Skin of body (tissue), 2 donors: ENCODE measurements around the gene ADCY2. TPM values are rescaled to one million over a fixed set of nuclear protein-coding genes. Genes with fewer than 3 reads are reported as not detected.

Source experiments
- DNase-seq: peaks from one replicate; lab custom pipeline; 2025; lab: John Stamatoyannopoulos, UW
- total RNA-seq: library from RNA; depleted of rRNA; stranded (reverse); fragments of >200 nt; gene quantifications from one replicate; pipeline ENCODE4 v1.2.3, GENCODE V29; 2014

Gene ADCY2
- total RNA-seq, 1 donor from 2014 or later: 6.9 TPM

- DNase-seq: no peak
Measured at GRCh38 chr5:7779019-7780005, 383.4 kb downstream of the ADCY2 start.

GRCh38 chr5:7781899-7782298 lies 386.0 kb downstream of the ADCY2 start:
- no peak for DNase-seq

DNA sequence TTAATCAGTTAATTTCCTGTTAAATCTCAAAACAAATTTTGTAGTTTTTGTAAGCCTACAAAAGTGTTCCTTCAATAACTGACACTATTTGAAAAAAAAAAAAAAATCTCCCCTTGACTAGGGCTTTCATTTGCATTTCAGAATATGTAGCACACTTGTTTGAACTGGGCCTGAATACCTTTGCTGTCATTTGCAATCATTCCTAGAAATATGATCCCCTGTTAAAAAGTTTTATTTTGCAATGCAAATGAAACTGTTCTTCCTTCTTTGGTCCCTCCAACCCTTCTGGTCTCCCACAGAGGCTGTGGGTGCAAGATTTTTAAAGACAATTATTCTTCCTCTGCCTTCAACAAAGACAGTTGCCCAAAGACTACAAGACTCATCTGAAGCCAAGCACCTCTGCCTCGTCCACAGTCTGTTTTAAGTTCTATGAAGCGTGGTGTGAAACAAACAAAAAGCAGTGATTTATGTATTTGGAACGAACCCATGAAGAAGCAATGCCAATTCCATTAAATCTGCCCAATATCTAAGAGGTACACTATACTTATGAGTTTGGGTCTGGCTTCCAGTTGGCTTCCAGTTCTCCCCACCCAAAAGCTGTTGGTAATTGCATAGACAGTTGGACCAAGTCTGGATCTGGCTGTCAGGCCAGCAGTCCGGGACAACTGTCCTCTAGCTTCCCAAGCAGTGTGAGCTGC lies 388.9 kb downstream of the ADCY2 start:
- DNase-seq: no peak

DNA sequence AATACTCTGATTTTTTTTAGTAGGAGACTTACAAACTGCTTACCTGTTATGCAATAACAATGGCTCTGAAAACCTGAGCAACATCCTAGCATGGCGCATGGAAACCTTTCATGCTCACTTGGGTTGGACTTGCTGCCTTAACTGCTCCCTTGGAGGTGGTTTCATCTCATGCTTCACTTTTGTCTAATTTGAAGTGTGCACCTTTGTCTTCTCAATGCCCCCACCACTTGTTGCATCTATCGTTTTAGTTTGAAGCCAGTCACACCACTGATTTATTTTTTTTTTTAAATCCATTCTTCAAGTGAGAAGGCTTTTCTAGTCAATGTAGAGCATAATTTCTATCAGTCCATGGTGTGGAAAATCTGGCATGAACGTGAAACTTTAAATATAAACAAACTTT lies 391.8 kb downstream of the ADCY2 start:
- no peak for DNase-seq

GRCh38 chr5:7789567-7789966 lies 393.6 kb downstream of the ADCY2 start:
- no peak for DNase-seq

GRCh38 chr5:7793895-7794294 lies 398.0 kb downstream of the ADCY2 start:
- no peak for DNase-seq

- DNase-seq: no peak
Measured at GRCh38 chr5:7794311-7794710, 398.4 kb downstream of the ADCY2 start.

- DNase-seq: no peak
Measured at GRCh38 chr5:7794823-7795222, 398.9 kb downstream of the ADCY2 start.

GRCh38 chr5:7795306-7795705 lies 399.4 kb downstream of the ADCY2 start:
- DNase-seq: no peak

GRCh38 chr5:7801891-7802614 lies 406.1 kb downstream of the ADCY2 start:
- DNase-seq: no peak

- DNase-seq: no peak
Measured at GRCh38 chr5:7802855-7803254, 406.9 kb downstream of the ADCY2 start.

DNA sequence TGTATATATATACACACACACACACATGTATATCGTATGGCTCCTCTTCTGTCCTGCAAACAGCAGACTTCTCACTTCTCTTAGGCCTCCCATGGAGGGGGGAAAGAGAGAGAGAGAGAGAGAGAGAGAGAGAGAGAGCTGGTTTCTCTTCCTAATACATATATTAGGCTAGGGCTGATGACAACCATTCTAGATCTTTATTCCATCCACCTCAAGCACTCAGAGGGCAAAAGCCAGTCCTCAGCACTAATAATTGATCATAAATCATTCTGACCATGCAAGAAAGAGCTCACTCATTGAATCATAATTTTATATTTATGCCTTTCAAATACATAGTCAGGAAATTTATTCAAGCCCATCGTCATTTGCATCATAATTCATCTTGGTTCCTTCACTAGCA lies 408.0 kb downstream of the ADCY2 start:
- no peak for DNase-seq

DNA sequence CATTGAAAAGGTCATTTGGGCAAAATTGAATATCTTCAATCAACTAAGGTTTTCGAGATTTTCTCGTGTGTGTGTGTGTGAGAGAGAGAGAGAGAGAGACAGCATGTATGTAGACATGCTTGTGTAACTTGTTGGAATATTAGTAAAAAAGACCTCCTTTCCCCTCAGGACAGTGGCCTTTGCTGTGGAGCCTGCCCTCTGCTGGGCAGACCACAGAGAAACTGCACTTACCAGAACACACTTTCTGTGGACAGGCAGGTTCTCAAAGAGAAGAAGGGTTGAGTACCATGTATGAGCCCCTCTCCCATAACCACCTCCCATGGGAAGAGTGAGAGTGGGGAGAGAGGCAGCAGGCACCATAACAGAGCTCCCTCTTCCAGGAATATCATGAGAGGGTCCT lies 409.4 kb downstream of the ADCY2 start:
- no peak for DNase-seq

- no peak for DNase-seq
Measured at GRCh38 chr5:7808998-7809397, 413.1 kb downstream of the ADCY2 start.

- no peak for DNase-seq
Measured at GRCh38 chr5:7811715-7812114, 415.8 kb downstream of the ADCY2 start.

- no peak for DNase-seq
Measured at GRCh38 chr5:7813007-7813406, 417.1 kb downstream of the ADCY2 start.

GRCh38 chr5:7813576-7813975 lies 417.6 kb downstream of the ADCY2 start:
- no peak for DNase-seq

DNA sequence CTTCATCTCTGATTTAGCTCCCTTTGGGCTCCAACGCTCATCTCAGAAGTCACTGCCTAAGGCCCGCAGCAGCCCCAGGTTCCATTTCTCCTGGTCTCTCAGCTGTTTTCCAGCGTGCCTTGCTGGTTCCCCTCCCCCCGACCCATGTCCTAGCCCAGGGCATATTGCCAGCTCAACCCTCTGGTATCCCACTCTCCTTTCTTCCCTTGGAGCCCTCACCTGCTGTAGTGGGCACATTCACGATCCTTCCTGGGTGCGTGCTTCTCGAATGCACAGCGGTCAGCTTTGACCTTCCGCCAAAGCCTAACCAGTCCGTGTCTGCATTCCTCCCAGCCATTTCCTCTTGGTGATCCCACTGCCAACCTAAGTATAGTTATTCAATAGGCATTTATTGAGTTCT lies 418.9 kb downstream of the ADCY2 start:
- DNase-seq: no peak

DNA sequence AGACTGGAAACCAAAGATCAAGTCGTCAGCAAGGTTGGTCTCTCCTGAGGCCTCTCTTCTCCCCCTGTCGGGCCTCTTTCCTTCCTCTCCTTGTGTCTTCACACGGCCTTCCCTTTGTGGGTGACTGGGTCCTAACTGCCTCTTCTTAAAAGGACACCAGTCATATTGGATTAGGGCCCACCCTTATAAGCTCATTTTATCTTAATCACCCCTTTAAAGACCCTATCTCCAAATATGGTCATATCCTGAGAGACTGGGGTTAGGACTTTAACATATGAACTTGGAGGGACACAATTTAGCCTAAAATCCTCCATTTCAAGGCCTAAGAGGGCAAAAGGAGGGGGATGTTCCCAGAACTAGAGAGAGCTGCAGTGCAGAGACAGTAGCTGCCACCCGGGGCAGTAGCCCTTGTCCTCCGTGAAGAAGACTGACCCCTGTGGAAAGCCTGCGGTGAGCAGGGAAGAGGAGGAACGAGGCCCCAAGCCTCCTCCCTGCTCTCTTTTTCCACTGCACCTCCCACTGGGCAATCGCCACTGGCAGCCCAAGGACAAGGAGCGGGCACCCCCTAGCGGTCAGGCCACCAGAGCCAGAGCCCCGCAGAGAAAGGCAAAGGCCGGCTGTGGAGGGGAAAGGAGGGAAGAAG lies 420.1 kb downstream of the ADCY2 start:
- DNase-seq: no peak

GRCh38 chr5:7816535-7816901 lies 420.6 kb downstream of the ADCY2 start:
- no peak for DNase-seq

- no peak for DNase-seq
Measured at GRCh38 chr5:7822449-7822848, 426.5 kb downstream of the ADCY2 start.

GRCh38 chr5:7823594-7823993 lies 427.7 kb downstream of the ADCY2 start:
- DNase-seq: no peak
